Loucy (cell line): ENCODE measurements around the gene FARS2.

ENCODE experiments used
- H2AFZ ChIP-seq: fragments of 200-600 bp; sonication (generic); 2 replicates; pipeline ENCODE4 v1.6.0; 2016; ENCODE audit warnings: antibody characterized with exemption, mild to moderate bottlenecking, low read length, moderate library complexity
- H3F3A ChIP-seq: fragments of 200-600 bp; 2 replicates; pipeline ENCODE4 v1.6.0; 2016; ENCODE audit warnings: antibody characterized with exemption, low read depth, mild to moderate bottlenecking
- H3K27me3 ChIP-seq: fragments of 200-600 bp; sonication (generic); 2 replicates; pipeline ENCODE4 v1.6.1; 2014; ENCODE audit warnings: low read length, mild to moderate bottlenecking; ENCODE audit not compliant: insufficient read depth, poor library complexity, severe bottlenecking
- H3K36me3 ChIP-seq: fragments of 200-600 bp; sonication (generic); 2 replicates; pipeline ENCODE4 v1.6.1; 2016; ENCODE audit warnings: low read length; ENCODE audit not compliant: insufficient read depth
- H3K4me1 ChIP-seq: fragments of 200-600 bp; sonication (generic); 2 replicates; pipeline ENCODE4 v1.5.1; 2014; ENCODE audit warnings: low read length, mild to moderate bottlenecking; ENCODE audit not compliant: insufficient read depth, poor library complexity, severe bottlenecking
- H3K4me2 ChIP-seq: fragments of 200-600 bp; sonication (generic); 2 replicates; pipeline ENCODE4 v1.6.0; 2014; ENCODE audit warnings: antibody characterized with exemption, low read length, low read depth, mild to moderate bottlenecking; ENCODE audit not compliant: poor library complexity, severe bottlenecking
- H3K4me3 ChIP-seq: fragments of 200-600 bp; sonication (generic); 2 replicates; pipeline ENCODE4 v1.5.1; 2014; ENCODE audit warnings: low read length, mild to moderate bottlenecking, mixed read lengths; ENCODE audit not compliant: poor library complexity, severe bottlenecking
- H3K79me2 ChIP-seq: fragments of 200-600 bp; sonication (generic); 2 replicates; pipeline ENCODE4 v1.6.1; 2014; ENCODE audit warnings: low read length; ENCODE audit not compliant: insufficient read depth
- H3K9ac ChIP-seq: fragments of 200-600 bp; sonication (generic); 2 replicates; pipeline ENCODE4 v1.6.0; 2014; ENCODE audit warnings: mild to moderate bottlenecking, low read depth, low read length, moderate library complexity; ENCODE audit not compliant: poor library complexity, severe bottlenecking
- H3K9me2 ChIP-seq: fragments of 200-600 bp; sonication (generic); replicated peaks from 2 replicates; pipeline ENCODE4 v1.6.1; 2016; ENCODE audit warnings: low read depth, low read length, mixed read lengths
- H3K9me3 ChIP-seq: fragments of 200-600 bp; sonication (generic); 2 replicates; pipeline ENCODE4 v1.6.1; 2014; ENCODE audit warnings: mild to moderate bottlenecking, antibody characterized with exemption, low read length, low read depth; ENCODE audit not compliant: insufficient read depth
- H4K20me1 ChIP-seq: fragments of 200-600 bp; sonication (generic); 2 replicates; pipeline ENCODE4 v1.6.0; 2014; ENCODE audit warnings: antibody characterized with exemption, low read length, mild to moderate bottlenecking; ENCODE audit not compliant: insufficient read depth, poor library complexity, severe bottlenecking
- CTCF ChIP-seq: fragments of 200-600 bp; sonication (generic); conservative IDR thresholded peaks from 2 replicates; pipeline ENCODE4 v1.5.1; 2014; ENCODE audit warnings: mild to moderate bottlenecking, antibody characterized with exemption, low read length
- EZH2phosphoT487 ChIP-seq: fragments of 200-600 bp; IDR thresholded peaks from 2 replicates; pipeline ENCODE4 v1.6.1; 2018; ENCODE audit warnings: antibody characterized with exemption, mild to moderate bottlenecking, moderate library complexity, borderline replicate concordance

FARS2 gene

GRCh38 chr6:5337573-5337972 lies 76.3 kb downstream of the FARS2 start:
- Histone ChIP-seq H3K4me3 (no peak overlapping the region), H3K4me2 (no peak overlapping the region), H3K9me2 (no peaks in the 10 kb centered on the region), H3K79me2 (peaks cover 4% of the 10 kb centered on the region; the same call in 1 of the 2 replicates), H3K36me3 (no peaks in the 10 kb centered on the region), H3K27me3 (no peaks in the 10 kb centered on the region), H2AFZ (no peak overlapping the region), H3F3A (no peaks in the 10 kb centered on the region), H3K4me1 (no peaks in the 10 kb centered on the region), H3K9me3 (no peaks in the 10 kb centered on the region), H3K9ac (no peak overlapping the region), H4K20me1 (no peaks in the 10 kb centered on the region)
- TF ChIP-seq EZH2phosphoT487 (no peak), CTCF (no peak)

DNA sequence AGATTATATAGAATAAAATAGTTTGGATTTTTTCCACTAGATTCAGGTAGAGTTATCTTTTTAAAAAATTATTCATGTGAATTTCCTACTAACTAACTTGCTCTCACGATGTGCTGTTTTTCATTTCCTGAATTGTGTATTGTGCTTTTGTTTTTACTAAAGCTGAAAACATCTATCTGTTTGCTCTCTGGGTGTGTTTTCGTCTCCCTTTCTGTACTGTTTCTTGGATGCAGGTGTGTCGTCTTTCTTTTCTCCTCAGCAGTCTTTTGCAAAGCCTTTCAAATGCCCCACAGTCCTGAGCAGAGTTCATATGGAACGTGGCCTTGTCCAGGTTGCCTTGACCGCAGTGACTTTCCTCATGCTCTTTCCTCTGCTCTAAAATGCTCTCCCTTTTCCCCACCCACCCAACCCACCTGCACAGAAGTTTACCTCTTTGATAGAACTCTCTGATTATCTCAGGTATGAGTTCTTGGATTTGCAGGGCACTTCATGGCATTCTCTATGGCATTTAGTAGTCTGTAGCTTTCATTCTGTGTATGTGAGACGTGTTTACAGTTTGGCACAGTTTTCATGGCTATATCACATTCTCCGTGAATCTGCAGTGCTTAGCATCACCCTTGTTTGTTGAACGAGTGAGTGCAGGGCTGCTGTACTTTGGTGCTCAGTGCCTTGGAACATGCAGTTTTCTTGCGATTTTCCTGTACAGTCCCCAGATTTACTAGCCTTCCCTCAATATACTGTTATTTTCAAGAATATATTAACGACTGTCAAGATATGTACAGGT lies 77.1 kb downstream of the FARS2 start:
- no peaks in the 10 kb centered on the region for H3K9me3 ChIP-seq
- no peaks in the 10 kb centered on the region for H3F3A ChIP-seq
- no peaks in the 10 kb centered on the region for H3K9me2 ChIP-seq
- H3K27me3 ChIP-seq = no peaks in the 10 kb centered on the region
- no peak overlapping the region for H3K4me2 ChIP-seq
- H3K36me3 ChIP-seq = no peaks in the 10 kb centered on the region
- no peak overlapping the region for H3K9ac ChIP-seq
- peaks cover 4% of the 10 kb centered on the region; the same call in 1 of the 2 replicates for H3K79me2 ChIP-seq
- no peak overlapping the region for H2AFZ ChIP-seq
- H3K4me1 ChIP-seq = no peaks in the 10 kb centered on the region
- H4K20me1 ChIP-seq = no peaks in the 10 kb centered on the region
- H3K4me3 ChIP-seq = no peak overlapping the region
- TF ChIP-seq CTCF (no peak), EZH2phosphoT487 (no peak)

DNA sequence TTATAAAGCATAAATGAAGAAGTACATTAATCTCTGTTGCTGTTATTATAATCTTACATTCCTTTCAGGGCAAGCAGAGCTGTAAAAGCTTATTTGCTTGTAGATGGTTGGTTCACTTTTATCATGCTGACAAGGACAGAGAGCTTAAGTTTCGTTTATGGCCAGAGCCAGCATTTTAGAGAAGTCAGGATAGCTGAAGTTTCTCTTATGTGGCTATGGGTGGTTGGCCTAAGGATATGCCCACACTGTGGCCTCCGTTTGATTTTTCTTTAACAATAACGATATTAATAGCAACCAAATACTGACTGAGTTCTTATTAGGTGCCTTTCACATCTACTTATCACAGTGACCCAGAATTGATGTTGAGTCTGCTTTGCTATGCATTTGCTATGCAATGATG lies 78.5 kb downstream of the FARS2 start:
- H3K4me1 ChIP-seq = peaks cover 11% of the 10 kb centered on the region

GRCh38 chr6:5341845-5342244 lies 80.5 kb downstream of the FARS2 start:
- Histone ChIP-seq H3K4me2 (no peak overlapping the region), H4K20me1 (no peaks in the 10 kb centered on the region), H3K4me3 (no peak overlapping the region), H2AFZ (no peak overlapping the region), H3K79me2 (no peaks in the 10 kb centered on the region; the same call in 1 of the 2 replicates), H3K9me3 (no peaks in the 10 kb centered on the region), H3K27me3 (no peaks in the 10 kb centered on the region), H3K36me3 (no peaks in the 10 kb centered on the region), H3K9me2 (no peaks in the 10 kb centered on the region), H3K9ac (no peak overlapping the region), H3K4me1 (peaks cover 14% of the 10 kb centered on the region), H3F3A (no peaks in the 10 kb centered on the region)
- TF ChIP-seq CTCF = no peak
- TF ChIP-seq EZH2phosphoT487 = no peak

More for the DNA sequence above, 78.5 kb downstream of the FARS2 start:
- H3K9ac ChIP-seq = no peak overlapping the region
- H4K20me1 ChIP-seq = no peaks in the 10 kb centered on the region
- H3K4me2 ChIP-seq = no peak overlapping the region
- peaks cover 4% of the 10 kb centered on the region; the same call in 1 of the 2 replicates for H3K79me2 ChIP-seq
- H3K9me2 ChIP-seq = no peaks in the 10 kb centered on the region
- TF ChIP-seq EZH2phosphoT487 = no peak
- H3K36me3 ChIP-seq = no peaks in the 10 kb centered on the region
- no peak overlapping the region for H3K4me3 ChIP-seq
- no peak overlapping the region for H2AFZ ChIP-seq
- no peaks in the 10 kb centered on the region for H3K9me3 ChIP-seq
- no peaks in the 10 kb centered on the region for H3F3A ChIP-seq
- no peaks in the 10 kb centered on the region for H3K27me3 ChIP-seq
